Liver (tissue), 3 donors: ENCODE data around the gene SGTB.

ENCODE experiments used
- CTCF ChIP-seq: fragments of 150-350 bp; IDR thresholded peaks from 2 replicates; pipeline ENCODE4 v1.5.1; 2017; ENCODE audit warnings: improper control_type of control experiment, low read depth, low read length; ENCODE audit not compliant: missing input control
- FOXA2 ChIP-seq: IDR thresholded peaks from 2 replicates; pipeline ENCODE4 v1.6.1; 2016; ENCODE audit warnings: antibody characterized with exemption
- TAF1 ChIP-seq: conservative IDR thresholded peaks from 2 replicates; pipeline ENCODE4 v1.6.1; 2016; ENCODE audit warnings: antibody characterized with exemption, mild to moderate bottlenecking
- TF ChIP-seq, protein P1 (sequence below): IDR thresholded peaks from 2 replicates; pipeline ENCODE4 v1.6.1; 2016; ENCODE audit warnings: antibody characterized with exemption
- donor health status: healthy.
- donor health status: healthy.

DNA sequence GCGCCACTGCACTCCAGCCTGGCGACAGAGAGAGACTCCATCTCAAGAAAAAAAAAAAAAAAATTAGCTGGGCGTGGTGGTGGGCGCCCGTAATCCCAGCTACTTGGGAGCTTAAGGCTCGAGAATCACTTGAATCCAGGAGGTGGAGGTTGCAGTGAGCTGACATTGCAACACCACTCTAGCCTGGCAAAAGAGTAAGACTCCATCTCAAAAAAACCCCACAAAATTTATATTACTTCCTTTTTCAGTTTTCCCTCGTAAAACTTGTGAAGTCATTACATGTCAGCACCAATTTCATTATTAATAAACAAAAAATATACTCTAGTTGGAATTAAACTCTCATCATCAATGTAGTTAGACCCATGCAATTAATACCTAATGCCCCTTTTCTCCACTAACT is 53.2 kb downstream of the SGTB start:
- TF ChIP-seq CTCF (no peak), FOXA2 (no peak), TAF1 (no peak)
- TF ChIP-seq, protein P1, sequence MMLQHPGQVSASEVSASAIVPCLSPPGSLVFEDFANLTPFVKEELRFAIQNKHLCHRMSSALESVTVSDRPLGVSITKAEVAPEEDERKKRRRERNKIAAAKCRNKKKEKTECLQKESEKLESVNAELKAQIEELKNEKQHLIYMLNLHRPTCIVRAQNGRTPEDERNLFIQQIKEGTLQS = no peak
